CMK (cell line): ENCODE measurements around the gene ZNF286A.
A peak's percentile ranks its signal among the peaks of the same experiment; 100 is the strongest.
"Not testable (repeated sequence)": the region's sequence is repeated elsewhere in the genome, so short reads cannot be mapped to it uniquely, and the experiment has no call there.

Experiments used
- DNase-seq: peaks from one replicate; pipeline ENCODE4 v3.0.0-alpha.2; 2010; ENCODE audit warnings: low read depth

The ZNF286A gene

GRCh38 chr17:15699413-15699924 lies at the start of gene ZNF286A:
Gene ZNF286A (plus strand): TSS chr17:15699752. CDS start chr17:15700330, 578 bp downstream.
- DNase-seq, result peak; percentile 97

- no peak for DNase-seq
Observed at GRCh38 chr17:15649861-15650421, 49.6 kb upstream of the ZNF286A start.

GRCh38 chr17:15650741-15651582 lies 48.6 kb upstream of the ZNF286A start:
- no peak for DNase-seq

- peak; percentile 78 for DNase-seq
Observed at GRCh38 chr17:15651583-15652110, 47.9 kb upstream of the ZNF286A start.

GRCh38 chr17:15652960-15653359 lies 46.6 kb upstream of the ZNF286A start:
- DNase-seq, result no peak

- not testable (repeated sequence) for DNase-seq
Observed at GRCh38 chr17:15654401-15654800, 45.2 kb upstream of the ZNF286A start.

GRCh38 chr17:15654886-15655561 lies 44.5 kb upstream of the ZNF286A start:
- no peak for DNase-seq

- no peak for DNase-seq
Observed at GRCh38 chr17:15657868-15658267, 41.7 kb upstream of the ZNF286A start.

GRCh38 chr17:15658296-15658695 lies 41.3 kb upstream of the ZNF286A start:
- DNase-seq, result no peak

GRCh38 chr17:15659236-15659635 lies 40.3 kb upstream of the ZNF286A start:
- DNase-seq, result no peak

- DNase-seq, result no peak
Observed at GRCh38 chr17:15659663-15660062, 39.9 kb upstream of the ZNF286A start.

- DNase-seq, result no peak
Observed at GRCh38 chr17:15660077-15660476, 39.5 kb upstream of the ZNF286A start.

- DNase-seq, result no peak
Observed at GRCh38 chr17:15662681-15663080, 36.9 kb upstream of the ZNF286A start.

- no peak for DNase-seq
Observed at GRCh38 chr17:15663176-15663575, 36.4 kb upstream of the ZNF286A start.

GRCh38 chr17:15663691-15664090 lies 35.9 kb upstream of the ZNF286A start:
- DNase-seq, result no peak

GRCh38 chr17:15669526-15669925 lies 30.0 kb upstream of the ZNF286A start:
- not testable (repeated sequence) for DNase-seq

GRCh38 chr17:15674640-15675039 lies 24.9 kb upstream of the ZNF286A start:
- not testable (repeated sequence) for DNase-seq

GRCh38 chr17:15675991-15676390 lies 23.6 kb upstream of the ZNF286A start:
- not testable (repeated sequence) for DNase-seq

GRCh38 chr17:15683135-15683534 lies 16.4 kb upstream of the ZNF286A start:
- not testable (repeated sequence) for DNase-seq

GRCh38 chr17:15683824-15684478 lies 15.6 kb upstream of the ZNF286A start, which contains the start of gene TRIM16:
Gene TRIM16 (minus strand): TSS chr17:15684311. CDS start chr17:15651609, 32,702 bp downstream.
- peak; percentile 27 for DNase-seq

- DNase-seq, result not testable (repeated sequence)
Observed at GRCh38 chr17:15687494-15687893, 12.1 kb upstream of the ZNF286A start.

GRCh38 chr17:15698967-15699366 lies 585 bp upstream of the ZNF286A start:
- DNase-seq, result not testable (repeated sequence)
